ENCODE results near the gene MTNR1A. TPM values are rescaled to one million over a fixed set of nuclear protein-coding genes. Genes with fewer than 3 reads are reported as not detected.
"Not testable (repeated sequence)": the region's sequence is repeated elsewhere in the genome, so short reads cannot be mapped to it uniquely, and the experiment has no call there.

Gene MTNR1A
- total RNA-seq, 2 experiments from 2014 or later, result not detected

- Mint-ChIP-seq H3K9me3 (peaks cover 4% of the 10 kb centered on the region), H3K4me3 (no peak overlapping the region), H3K27ac (no peak overlapping the region), H3K4me1 (no peaks in the 10 kb centered on the region), H3K36me3 (ENCODE audit: low read depth) (peaks cover 2% of the 10 kb centered on the region), H3K27me3 (peaks cover 17% of the 10 kb centered on the region)
- CTCF ChIA-PET, result no interaction called here
- POLR2A ChIA-PET, result no interaction called here
- DNase-seq, result no peak
These were observed 3.5 kb downstream of the MTNR1A start for GRCh38 chr4:186551849-186552248.

GRCh38 chr4:186545436-186545835 is 9.9 kb downstream of the MTNR1A start:
- H3K36me3 Mint-ChIP-seq (ENCODE audit: low read depth), result no peaks in the 10 kb centered on the region
- ChIA-PET POLR2A (no interaction called here), CTCF (no interaction called here)
- no peak overlapping the region for H3K27ac Mint-ChIP-seq
- no peaks in the 10 kb centered on the region for H3K4me1 Mint-ChIP-seq
- DNase-seq, result no peak
- H3K4me3 Mint-ChIP-seq, result no peak overlapping the region
- no peaks in the 10 kb centered on the region for H3K27me3 Mint-ChIP-seq
- peaks cover 10% of the 10 kb centered on the region for H3K9me3 Mint-ChIP-seq

GRCh38 chr4:186543206-186543605 is 12.2 kb downstream of the MTNR1A start:
- Mint-ChIP-seq H3K4me3 (no peak overlapping the region), H3K4me1 (no peaks in the 10 kb centered on the region), H3K27me3 (no peaks in the 10 kb centered on the region), H3K36me3 (ENCODE audit: low read depth) (no peaks in the 10 kb centered on the region), H3K27ac (no peak overlapping the region), H3K9me3 (peaks cover 20% of the 10 kb centered on the region)
- ChIA-PET POLR2A (no interaction called here), CTCF (interaction anchor here (1.1 kb wide), 1 partner anchor 12 kb away, joined by 3 read pairs; no protein-coding TSS in a partner anchor)
- DNase-seq, result no peak

- CTCF ChIA-PET, result no interaction called here
- POLR2A ChIA-PET, result no interaction called here
- Mint-ChIP-seq H3K9me3 (peaks cover 18% of the 10 kb centered on the region), H3K27ac (no peak overlapping the region), H3K4me3 (no peak overlapping the region), H3K4me1 (no peaks in the 10 kb centered on the region), H3K36me3 (ENCODE audit: low read depth) (no peaks in the 10 kb centered on the region), H3K27me3 (no peaks in the 10 kb centered on the region)
- DNase-seq, result no peak
These were observed 13.6 kb downstream of the MTNR1A start for GRCh38 chr4:186541801-186542200.

GRCh38 chr4:186537843-186538521 is 17.4 kb downstream of the MTNR1A start:
- Mint-ChIP-seq H3K9me3 (peaks cover 13% of the 10 kb centered on the region), H3K27me3 (no peaks in the 10 kb centered on the region), H3K36me3 (ENCODE audit: low read depth) (no peaks in the 10 kb centered on the region), H3K27ac (no peak overlapping the region), H3K4me1 (no peaks in the 10 kb centered on the region), H3K4me3 (no peak overlapping the region)
- no peak for DNase-seq
- POLR2A ChIA-PET, result no interaction called here
- CTCF ChIA-PET, result no interaction called here

GRCh38 chr4:186536285-186536684 is 19.1 kb downstream of the MTNR1A start:
- no peak overlapping the region for H3K4me3 Mint-ChIP-seq
- H3K27me3 Mint-ChIP-seq, result no peaks in the 10 kb centered on the region
- DNase-seq, result no peak
- no peak overlapping the region for H3K27ac Mint-ChIP-seq
- H3K36me3 Mint-ChIP-seq (ENCODE audit: low read depth), result no peaks in the 10 kb centered on the region
- H3K9me3 Mint-ChIP-seq, result peaks cover 13% of the 10 kb centered on the region
- CTCF ChIA-PET, result no interaction called here
- no peaks in the 10 kb centered on the region for H3K4me1 Mint-ChIP-seq
- POLR2A ChIA-PET, result no interaction called here

- H3K27ac Mint-ChIP-seq, result no peak overlapping the region
- H3K4me1 Mint-ChIP-seq, result no peaks in the 10 kb centered on the region
- H3K9me3 Mint-ChIP-seq, result peaks cover 3% of the 10 kb centered on the region
- H3K4me3 Mint-ChIP-seq, result no peak overlapping the region
- ChIA-PET CTCF (no interaction called here), POLR2A (no interaction called here)
- no peaks in the 10 kb centered on the region for H3K36me3 Mint-ChIP-seq (ENCODE audit: low read depth)
- no peaks in the 10 kb centered on the region for H3K27me3 Mint-ChIP-seq
- DNase-seq, result no peak
These were observed 21.3 kb downstream of the MTNR1A start for GRCh38 chr4:186534056-186534455.

GRCh38 chr4:186523927-186524326 is 31.4 kb downstream of the MTNR1A start:
- CTCF ChIA-PET; H3K36me3 Mint-ChIP-seq (ENCODE audit: low read depth); H3K27ac Mint-ChIP-seq; H3K9me3 Mint-ChIP-seq; H3K4me3 Mint-ChIP-seq; H3K4me1 Mint-ChIP-seq; DNase-seq; POLR2A ChIA-PET; H3K27me3 Mint-ChIP-seq: not testable (repeated sequence)

- no peaks in the 10 kb centered on the region for H3K4me1 Mint-ChIP-seq
- ChIA-PET CTCF (no interaction called here), POLR2A (no interaction called here)
- no peaks in the 10 kb centered on the region for H3K36me3 Mint-ChIP-seq (ENCODE audit: low read depth)
- no peak for DNase-seq
- H3K4me3 Mint-ChIP-seq, result no peak overlapping the region
- H3K27ac Mint-ChIP-seq, result no peak overlapping the region
- H3K27me3 Mint-ChIP-seq, result no peaks in the 10 kb centered on the region
- H3K9me3 Mint-ChIP-seq, result peaks cover 3% of the 10 kb centered on the region
These were observed 39.1 kb downstream of the MTNR1A start for GRCh38 chr4:186516287-186516686.

- POLR2A ChIA-PET, result no interaction called here
- Mint-ChIP-seq H3K36me3 (ENCODE audit: low read depth) (no peaks in the 10 kb centered on the region), H3K27ac (no peak overlapping the region), H3K27me3 (no peaks in the 10 kb centered on the region), H3K4me3 (no peak overlapping the region), H3K4me1 (no peaks in the 10 kb centered on the region), H3K9me3 (peaks cover 2% of the 10 kb centered on the region)
- CTCF ChIA-PET, result no interaction called here
- DNase-seq, result no peak
These were observed 41.0 kb downstream of the MTNR1A start for GRCh38 chr4:186514271-186514950.

GRCh38 chr4:186504771-186505170 is 50.6 kb downstream of the MTNR1A start:
- H3K4me1 Mint-ChIP-seq; DNase-seq; H3K36me3 Mint-ChIP-seq (ENCODE audit: low read depth); H3K9me3 Mint-ChIP-seq; POLR2A ChIA-PET; H3K27me3 Mint-ChIP-seq; H3K4me3 Mint-ChIP-seq; H3K27ac Mint-ChIP-seq: not testable (repeated sequence)
- CTCF ChIA-PET, result interaction anchor here (0.5 to 0.6 kb wide), 2 partner anchors 23 to 774 kb away, joined by 3 to 6 read pairs; no protein-coding TSS in a partner anchor

- H3K4me3 Mint-ChIP-seq, result no peak overlapping the region
- DNase-seq, result no peak
- H3K9me3 Mint-ChIP-seq, result peaks cover 4% of the 10 kb centered on the region
- H3K36me3 Mint-ChIP-seq (ENCODE audit: low read depth), result no peaks in the 10 kb centered on the region
- CTCF ChIA-PET, result no interaction called here
- H3K27ac Mint-ChIP-seq, result no peak overlapping the region
- no peaks in the 10 kb centered on the region for H3K27me3 Mint-ChIP-seq
- POLR2A ChIA-PET, result no interaction called here
- no peaks in the 10 kb centered on the region for H3K4me1 Mint-ChIP-seq
These were observed 53.1 kb downstream of the MTNR1A start for GRCh38 chr4:186502231-186502630.

GRCh38 chr4:186501554-186501953 is 53.8 kb downstream of the MTNR1A start:
- no peaks in the 10 kb centered on the region for H3K36me3 Mint-ChIP-seq (ENCODE audit: low read depth)
- H3K9me3 Mint-ChIP-seq, result peaks cover 4% of the 10 kb centered on the region
- ChIA-PET POLR2A (no interaction called here), CTCF (no interaction called here)
- no peak overlapping the region for H3K4me3 Mint-ChIP-seq
- H3K4me1 Mint-ChIP-seq, result no peaks in the 10 kb centered on the region
- H3K27ac Mint-ChIP-seq, result no peak overlapping the region
- DNase-seq, result no peak
- H3K27me3 Mint-ChIP-seq, result no peaks in the 10 kb centered on the region

All from activated CD4-positive, alpha-beta T cell treated with anti-CD3 and anti-CD28 coated beads, Interleukin-2, amount 10 ng/mL, durations not matched to agents 7 days and 5 days (primary cell).